GM19099 (cell line): ENCODE data around the gene SLC25A19.

Experiments
- POLR2A ChIP-seq: IDR thresholded peaks from 3 replicates; pipeline ENCODE4 v1.6.1; 2011; ENCODE audit warnings: low read depth; ENCODE audit not compliant: insufficient read length; ENCODE audit errors: extremely low read depth

Gene SLC25A19

DNA sequence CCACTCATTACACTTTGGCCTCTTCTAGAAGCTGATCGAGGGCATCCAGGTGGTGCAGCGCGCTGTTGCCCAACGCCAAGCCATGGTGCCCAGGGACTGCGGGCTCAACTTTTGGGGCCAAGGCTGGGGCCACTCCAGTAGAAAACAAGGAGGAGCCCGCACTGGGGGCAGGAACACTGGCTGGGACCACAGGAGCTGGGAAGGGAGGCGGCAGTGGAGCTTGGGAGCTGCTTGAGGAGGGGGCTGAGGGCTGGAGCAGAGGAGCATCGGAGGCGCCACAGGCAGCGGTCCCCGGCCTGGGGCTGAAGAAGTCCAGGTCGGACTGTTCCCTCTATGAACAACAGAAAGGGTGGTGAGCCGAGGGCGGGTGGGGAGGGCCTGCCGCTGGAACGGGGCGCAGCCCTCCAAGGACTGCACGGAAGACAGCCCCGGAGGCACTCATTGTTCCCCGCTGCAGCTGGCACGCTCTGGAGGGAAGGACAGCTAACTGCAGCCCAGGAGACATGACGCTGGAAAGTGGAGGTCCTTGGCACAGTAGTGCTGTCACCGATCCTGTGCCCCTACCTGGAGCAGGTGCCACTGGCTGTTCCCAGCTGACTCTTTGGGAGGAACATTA lies 49.3 kb downstream of the SLC25A19 start:
- TF ChIP-seq POLR2A, result no peak

DNA sequence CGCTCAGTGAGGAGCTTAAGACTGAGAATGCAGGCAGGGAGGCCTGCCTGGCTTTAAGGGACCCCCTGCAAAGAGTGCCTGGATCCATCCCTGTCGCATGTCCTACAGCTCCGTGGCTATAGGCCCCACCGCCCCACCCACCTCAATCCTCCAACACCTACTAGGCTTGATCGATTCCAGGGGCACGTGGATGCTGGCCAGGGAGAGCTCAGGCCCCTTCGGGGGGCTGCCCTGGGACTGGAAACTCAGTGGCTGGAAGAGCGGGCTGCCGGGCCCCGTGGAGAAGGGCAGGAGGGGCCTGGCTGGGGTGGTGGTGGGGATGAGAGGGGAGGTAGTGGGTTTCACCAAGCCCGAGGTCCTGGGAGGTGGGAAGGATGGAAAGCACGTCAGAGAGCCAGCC lies 50.0 kb downstream of the SLC25A19 start:
- no peak for TF ChIP-seq POLR2A

DNA sequence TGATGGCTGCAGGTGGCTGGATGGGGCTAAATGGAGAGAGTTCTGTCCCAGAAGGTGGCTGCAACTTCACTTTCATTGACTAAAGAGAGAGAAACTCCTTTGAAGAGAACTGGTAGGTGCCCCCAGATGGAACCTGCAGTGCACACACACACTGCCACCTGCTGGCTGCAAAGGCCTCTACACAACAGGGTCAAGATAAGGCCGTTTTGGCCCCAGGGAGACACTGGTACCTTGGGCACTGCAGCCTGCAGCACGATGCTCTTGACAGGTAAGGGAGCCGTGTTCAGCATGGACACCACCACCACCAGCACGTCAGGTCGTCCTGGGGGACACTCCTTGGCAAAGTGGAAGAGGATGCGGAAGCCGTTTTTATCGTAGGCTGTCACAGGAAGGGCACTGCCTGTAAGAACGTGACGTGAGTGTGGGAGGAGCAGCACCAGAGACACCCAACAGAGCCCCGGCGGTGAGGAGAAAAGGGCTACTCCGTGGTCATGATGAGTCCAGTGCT lies 50.5 kb downstream of the SLC25A19 start:
- no peak for TF ChIP-seq POLR2A

DNA sequence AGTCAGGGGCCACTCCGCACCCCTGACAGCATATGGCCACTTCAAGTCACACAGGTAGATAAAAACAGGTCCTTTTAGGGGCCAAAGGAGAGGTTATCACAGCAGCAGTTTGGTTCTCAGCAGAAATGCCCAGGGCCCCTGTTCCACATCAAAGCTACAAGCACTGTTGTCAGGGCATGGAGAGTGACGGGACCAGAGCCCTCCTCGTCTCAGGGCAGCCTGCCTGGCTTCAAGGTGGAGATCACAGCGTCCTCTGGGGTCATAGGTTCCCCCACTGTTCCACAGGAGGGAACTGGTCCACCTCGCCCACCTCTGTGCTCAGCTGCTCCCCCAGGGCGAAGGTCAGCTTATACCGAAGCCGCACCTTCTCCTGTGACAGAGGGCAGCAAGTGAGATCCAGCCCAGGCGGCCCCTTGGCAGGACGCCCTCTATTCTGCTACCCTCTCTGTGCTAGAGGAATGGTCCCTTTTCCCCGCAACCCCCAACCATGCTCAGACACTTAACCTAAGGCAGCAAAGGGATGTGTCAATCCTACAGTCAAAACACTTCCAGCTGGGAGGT lies 51.1 kb downstream of the SLC25A19 start:
- no peak for TF ChIP-seq POLR2A

DNA sequence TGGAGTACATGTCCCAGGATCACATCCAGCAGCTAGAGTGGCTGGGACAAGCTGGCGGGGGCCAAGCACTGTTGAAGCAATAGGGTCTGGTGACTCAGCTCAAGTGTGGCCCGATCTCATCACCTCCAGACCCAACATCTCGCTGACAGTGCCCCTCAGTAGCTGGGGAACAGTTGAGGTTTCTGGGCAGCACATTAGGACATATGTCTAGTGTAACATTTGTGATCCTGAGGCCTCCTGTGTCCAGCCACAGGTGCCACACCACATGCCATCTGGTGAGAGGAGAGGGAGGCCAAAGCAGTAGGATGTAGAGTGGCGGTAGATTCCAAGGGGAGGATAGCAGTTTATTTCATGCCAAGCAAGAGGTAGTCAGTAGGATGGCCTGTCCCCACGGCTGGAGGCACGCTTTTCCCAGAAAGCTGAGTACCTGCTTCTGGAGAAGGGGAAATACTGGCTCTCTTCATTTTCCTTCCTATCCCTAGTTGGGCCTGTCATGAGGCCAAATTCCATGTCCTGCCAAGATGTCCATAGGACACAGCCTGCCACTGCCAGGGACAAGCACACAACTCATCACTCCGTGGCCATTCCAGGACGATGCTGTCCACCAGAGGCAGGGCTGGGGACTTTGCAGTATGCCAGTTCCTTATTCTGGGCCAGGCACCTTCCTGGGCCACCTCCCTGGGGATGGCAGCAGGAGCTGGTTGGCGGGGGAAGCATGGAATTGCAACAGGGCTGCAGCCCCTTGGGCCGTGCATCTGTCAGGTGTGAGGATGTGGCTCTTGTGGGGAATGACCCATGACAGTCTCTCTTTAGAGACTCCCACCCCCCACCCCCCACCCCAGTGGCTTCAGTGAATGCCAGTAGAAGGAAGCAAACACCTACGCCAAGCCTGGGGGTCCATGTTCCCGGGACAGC lies 51.9 kb downstream of the SLC25A19 start:
- TF ChIP-seq POLR2A, result no peak

DNA sequence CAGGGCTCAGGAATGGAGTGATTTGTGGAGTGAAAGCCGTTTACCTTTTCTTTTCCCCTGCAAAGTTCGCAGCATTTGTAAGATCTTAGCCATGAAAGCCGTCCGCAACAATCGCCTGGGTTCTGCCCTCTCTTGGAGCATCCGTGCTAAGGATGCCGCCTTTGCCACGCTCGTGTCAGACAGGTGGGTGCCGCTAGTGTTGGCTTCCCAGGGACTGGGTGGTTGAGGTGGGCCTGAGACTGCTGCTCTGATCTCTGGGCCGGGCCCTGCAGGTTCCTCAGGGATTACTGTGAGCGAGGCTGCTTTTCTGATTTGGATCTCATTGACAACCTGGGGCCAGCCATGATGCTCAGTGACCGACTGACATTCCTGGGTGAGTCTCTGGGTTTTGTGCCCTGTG lies 56.4 kb downstream of the SLC25A19 start:
- TF ChIP-seq POLR2A, result no peak

DNA sequence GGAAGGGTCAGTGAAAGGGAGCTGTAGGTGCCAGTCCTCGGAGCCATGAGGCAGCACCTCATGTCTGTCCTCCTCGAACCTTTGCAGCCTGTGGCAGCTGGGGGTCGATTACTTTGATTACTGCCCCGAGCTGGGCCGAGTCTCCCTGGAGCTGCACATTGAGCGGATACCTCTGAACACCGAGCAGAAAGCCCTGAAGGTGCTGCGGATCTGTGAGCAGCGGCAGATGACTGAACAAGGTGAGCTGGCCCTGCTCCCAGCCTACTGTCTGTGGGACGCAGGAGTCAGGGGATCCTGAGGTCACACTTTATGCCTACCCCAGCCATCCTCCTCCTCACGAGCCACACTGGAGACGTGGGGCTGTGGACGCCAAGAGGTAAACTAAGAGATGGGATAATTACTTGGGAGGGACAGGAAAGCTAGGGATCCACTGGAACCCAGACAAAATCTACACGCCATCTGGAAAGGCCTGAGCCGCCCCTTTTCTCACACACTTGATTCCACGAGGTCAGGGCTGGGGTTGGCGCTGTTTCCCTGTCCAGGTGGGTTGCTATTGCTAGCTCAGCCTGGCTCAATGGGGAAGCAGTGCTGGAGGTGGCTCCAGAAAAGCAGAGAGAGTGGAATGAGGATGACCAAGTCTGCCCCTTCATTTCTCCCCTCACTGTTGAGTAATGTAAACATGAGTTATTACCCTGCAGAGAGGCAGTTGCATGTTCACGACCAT lies 57.3 kb downstream of the SLC25A19 start:
- no peak for TF ChIP-seq POLR2A

DNA sequence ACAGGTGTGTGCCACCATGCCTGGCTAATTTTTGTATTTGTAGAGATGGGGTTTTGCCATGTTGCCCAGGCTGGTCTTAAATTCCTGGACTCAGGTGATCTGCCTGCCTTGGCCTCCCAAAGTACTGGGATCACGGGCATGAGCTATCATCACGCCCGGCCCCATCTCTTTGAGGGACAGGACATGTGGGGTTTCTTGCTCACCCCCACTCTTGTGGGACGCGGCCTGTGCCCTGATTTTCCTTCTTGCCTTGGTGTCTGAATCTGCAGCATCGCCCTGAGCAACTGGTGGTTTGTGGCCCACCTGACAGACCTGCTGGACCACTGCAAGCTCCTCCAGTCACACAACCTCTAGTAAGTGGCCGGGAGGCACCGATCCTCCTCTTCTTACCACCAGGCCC lies 58.2 kb downstream of the SLC25A19 start:
- TF ChIP-seq POLR2A, result no peak

DNA sequence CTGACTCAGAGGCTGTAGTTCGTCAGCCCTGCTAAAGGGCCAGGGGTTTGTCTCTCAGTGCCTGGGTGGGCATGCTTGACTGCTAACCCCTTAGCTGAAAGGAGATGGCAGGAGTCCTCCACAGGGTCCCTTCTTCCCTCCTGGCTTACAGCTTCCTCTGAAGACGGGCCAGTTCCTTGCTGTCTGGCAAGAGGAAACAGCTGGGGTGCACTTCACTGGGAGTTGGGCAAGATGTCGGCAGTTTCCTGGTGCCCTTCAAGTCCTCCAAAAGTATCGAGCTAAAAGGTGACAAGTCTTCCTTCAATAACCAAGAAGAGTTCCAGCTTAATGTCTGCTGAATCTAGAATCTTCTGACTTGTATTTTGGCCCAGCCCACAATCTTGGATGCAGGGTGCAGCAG lies 60.4 kb downstream of the SLC25A19 start:
- no peak for TF ChIP-seq POLR2A

DNA sequence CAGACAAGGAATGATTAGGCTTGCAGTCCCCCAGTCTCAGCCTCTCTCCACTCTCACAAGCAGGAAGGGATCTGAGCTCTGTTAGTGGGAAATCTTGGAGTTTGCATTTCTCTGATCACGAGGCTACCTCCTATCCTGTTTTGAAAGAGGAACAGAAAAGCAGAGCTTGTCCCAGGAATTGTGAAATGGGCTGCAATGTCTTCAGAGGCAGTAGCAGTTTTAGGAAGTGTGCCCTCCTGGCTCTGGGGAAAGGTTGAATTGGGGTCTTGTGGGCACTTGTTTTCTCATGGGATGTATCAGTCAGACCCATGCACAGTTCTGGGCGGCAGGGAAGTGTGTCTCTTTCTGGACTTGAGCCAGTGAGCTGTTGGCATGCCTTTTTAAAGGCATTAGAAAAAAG lies 60.9 kb downstream of the SLC25A19 start:
- TF ChIP-seq POLR2A, result no peak

DNA sequence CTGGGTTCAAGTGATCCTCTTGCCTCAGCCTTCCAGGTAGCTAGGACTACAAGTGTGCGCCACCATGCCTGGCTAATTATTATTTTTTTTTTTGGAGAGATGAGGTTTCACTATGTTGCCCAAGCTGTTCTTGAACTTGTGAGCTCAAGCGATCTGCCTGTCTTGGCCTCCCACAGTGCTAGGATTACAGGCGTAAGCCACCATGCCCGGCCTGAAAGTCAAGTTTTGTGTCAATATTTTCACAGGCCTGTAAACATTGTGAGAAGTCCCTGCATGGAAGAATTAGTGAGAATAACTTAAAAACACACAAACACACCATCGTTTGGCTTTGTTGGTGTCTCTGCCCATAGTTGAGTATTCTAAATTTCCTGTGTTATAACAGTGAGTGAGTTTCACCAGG lies 61.5 kb downstream of the SLC25A19 start:
- no peak for TF ChIP-seq POLR2A

DNA sequence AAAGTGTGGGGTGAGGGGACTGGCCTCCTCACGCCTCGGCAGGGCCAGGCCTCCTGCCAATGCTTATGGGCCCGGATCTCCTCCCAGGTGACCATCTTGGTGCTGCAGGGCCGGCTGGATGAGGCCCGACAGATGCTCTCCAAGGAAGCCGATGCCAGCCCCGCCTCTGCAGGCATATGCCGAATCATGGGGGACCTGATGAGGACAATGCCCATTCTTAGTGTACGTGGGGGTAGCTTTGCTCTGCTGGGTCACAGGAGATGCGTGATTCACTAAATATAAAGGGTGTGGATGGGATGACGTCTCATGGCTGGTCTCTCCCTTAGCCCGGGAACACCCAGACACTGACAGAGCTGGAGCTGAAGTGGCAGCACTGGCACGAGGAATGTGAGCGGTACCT lies 64.2 kb downstream of the SLC25A19 start:
- no peak for TF ChIP-seq POLR2A
